ENCODE data around the gene CHRM5. TPM values are rescaled to one million over a fixed set of nuclear protein-coding genes. Genes with fewer than 3 reads are reported as not detected.
A peak's percentile ranks its signal among the peaks of the same experiment; 100 is the strongest.

CHRM5 gene
- total and polyA plus RNA-seq, 2 experiments from 2014 or later, result not detected

DNA sequence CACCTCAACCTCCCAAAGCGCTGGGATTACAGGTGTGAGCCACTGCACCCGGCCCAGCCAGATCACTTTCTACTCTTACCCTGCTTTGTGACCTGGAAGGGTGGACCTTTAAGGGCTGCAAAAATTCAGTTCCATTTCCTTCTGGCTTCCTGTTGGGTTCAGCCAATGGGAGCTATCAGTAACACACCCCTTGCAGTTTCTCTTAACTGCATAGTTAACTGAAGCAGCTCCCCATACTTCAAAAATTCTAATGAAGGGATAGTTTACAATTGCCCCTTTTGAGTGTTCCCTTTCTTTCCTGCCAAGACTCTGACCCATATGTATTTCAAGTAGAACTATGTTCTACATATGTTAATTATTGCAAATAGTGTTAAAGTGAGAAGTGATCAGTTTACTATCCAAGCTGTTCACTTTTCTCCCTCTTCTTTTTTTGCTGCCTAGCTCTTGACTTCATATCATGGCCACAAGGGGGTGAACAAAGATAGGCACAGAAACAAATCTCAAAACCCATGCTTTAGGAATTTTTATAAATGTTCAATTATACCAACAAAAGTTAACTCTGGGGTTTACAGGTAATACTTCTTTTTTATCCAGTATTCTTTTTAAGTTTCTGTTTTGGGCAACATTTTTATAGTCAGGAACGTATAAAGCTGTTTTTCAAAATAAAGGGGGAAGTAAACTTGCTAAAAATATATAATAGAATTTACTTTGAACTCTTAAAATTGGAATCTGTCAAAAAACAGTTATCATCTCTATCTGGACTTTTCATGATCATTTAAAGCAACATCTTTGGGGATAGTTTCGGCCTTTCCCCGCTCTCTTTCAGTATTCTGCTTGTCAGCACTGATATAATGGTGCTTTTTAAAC lies 141.7 kb downstream of the CHRM5 start:
- H3K4me2 ChIP-seq, result no peak overlapping the region
- H3K27ac ChIP-seq, result no peak overlapping the region
- H3K36me3 ChIP-seq (replicated peaks; ENCODE audit: insufficient read depth, low read depth), result no peaks in the 10 kb centered on the region
- no peak overlapping the region for H3K4me3 ChIP-seq
- H3K27me3 ChIP-seq, result no peaks in the 10 kb centered on the region
- WGBS (ENCODE audit: low lambda C conversion rate, missing lambda C conversion rate), result 59% methylated on average over 5 of the region's 5 CpGs
- no peak for TF ChIP-seq EZH2 (IDR thresholded peaks at IDR 0.05; ENCODE audit: borderline replicate concordance)
- TF ChIP-seq, protein P1, sequence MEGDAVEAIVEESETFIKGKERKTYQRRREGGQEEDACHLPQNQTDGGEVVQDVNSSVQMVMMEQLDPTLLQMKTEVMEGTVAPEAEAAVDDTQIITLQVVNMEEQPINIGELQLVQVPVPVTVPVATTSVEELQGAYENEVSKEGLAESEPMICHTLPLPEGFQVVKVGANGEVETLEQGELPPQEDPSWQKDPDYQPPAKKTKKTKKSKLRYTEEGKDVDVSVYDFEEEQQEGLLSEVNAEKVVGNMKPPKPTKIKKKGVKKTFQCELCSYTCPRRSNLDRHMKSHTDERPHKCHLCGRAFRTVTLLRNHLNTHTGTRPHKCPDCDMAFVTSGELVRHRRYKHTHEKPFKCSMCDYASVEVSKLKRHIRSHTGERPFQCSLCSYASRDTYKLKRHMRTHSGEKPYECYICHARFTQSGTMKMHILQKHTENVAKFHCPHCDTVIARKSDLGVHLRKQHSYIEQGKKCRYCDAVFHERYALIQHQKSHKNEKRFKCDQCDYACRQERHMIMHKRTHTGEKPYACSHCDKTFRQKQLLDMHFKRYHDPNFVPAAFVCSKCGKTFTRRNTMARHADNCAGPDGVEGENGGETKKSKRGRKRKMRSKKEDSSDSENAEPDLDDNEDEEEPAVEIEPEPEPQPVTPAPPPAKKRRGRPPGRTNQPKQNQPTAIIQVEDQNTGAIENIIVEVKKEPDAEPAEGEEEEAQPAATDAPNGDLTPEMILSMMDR (IDR thresholded peaks at IDR 0.05; ENCODE audit: poor library complexity), result peak; percentile 67
- H3K9me3 ChIP-seq (ENCODE audit: low read depth), result no peaks in the 10 kb centered on the region
- no peak overlapping the region for H2AFZ ChIP-seq
- H3K4me1 ChIP-seq (ENCODE audit: insufficient read depth), result no peaks in the 10 kb centered on the region
- peak; percentile 38 for DNase-seq (ENCODE audit: low spot score)
- no peaks in the 10 kb centered on the region for H3K9me2 ChIP-seq (replicated peaks; ENCODE audit: insufficient read depth)
- H3K79me2 ChIP-seq, result no peaks in the 10 kb centered on the region
- no peaks in the 10 kb centered on the region for H4K20me1 ChIP-seq (ENCODE audit: insufficient read depth, poor library complexity, severe bottlenecking)

DNA sequence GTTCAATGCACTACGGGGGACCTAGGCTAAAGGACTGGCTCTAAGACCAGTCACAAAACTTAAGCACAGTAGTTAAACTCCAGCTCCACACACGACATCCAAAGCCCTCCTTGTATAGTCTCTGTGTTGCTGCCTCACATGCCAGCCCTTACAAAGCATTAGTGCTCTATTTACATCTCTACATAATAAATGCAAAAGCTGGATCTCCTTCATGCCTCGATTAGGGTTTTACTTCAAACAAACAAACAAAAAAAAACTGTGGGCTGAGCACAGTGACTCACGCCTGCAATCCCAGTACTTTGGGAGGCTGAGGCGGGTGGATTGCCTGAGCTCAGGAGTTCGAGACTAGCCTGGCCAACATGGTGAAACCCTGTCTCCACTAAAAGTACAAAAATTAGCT lies 143.2 kb downstream of the CHRM5 start:
- TF ChIP-seq, protein P1 (IDR thresholded peaks at IDR 0.05; ENCODE audit: poor library complexity), result no peak
- no peak for TF ChIP-seq EZH2phosphoT487 (IDR thresholded peaks at IDR 0.05; ENCODE audit: low read depth, severe bottlenecking, unreplicated experiment)
- TF ChIP-seq EZH2 (IDR thresholded peaks at IDR 0.05; ENCODE audit: borderline replicate concordance), result no peak
- no peaks in the 10 kb centered on the region for H3K27me3 ChIP-seq
- H3K4me2 ChIP-seq, result no peak overlapping the region
- no peak overlapping the region for H3K27ac ChIP-seq
- no peaks in the 10 kb centered on the region for H3K4me1 ChIP-seq (ENCODE audit: insufficient read depth)
- no peaks in the 10 kb centered on the region for H3K79me2 ChIP-seq
- no peak overlapping the region for H3K4me3 ChIP-seq
- no peaks in the 10 kb centered on the region for H3K9me2 ChIP-seq (replicated peaks; ENCODE audit: insufficient read depth)
- no peaks in the 10 kb centered on the region for H4K20me1 ChIP-seq (ENCODE audit: insufficient read depth, poor library complexity, severe bottlenecking)
- no peaks in the 10 kb centered on the region for H3K9me3 ChIP-seq (ENCODE audit: low read depth)
- WGBS (ENCODE audit: low lambda C conversion rate, missing lambda C conversion rate), result 78% methylated on average over 6 of the region's 6 CpGs
- no peaks in the 10 kb centered on the region for H3K36me3 ChIP-seq (replicated peaks; ENCODE audit: insufficient read depth, low read depth)
- DNase-seq (ENCODE audit: low spot score), result no peak
- H2AFZ ChIP-seq, result no peak overlapping the region

DNA sequence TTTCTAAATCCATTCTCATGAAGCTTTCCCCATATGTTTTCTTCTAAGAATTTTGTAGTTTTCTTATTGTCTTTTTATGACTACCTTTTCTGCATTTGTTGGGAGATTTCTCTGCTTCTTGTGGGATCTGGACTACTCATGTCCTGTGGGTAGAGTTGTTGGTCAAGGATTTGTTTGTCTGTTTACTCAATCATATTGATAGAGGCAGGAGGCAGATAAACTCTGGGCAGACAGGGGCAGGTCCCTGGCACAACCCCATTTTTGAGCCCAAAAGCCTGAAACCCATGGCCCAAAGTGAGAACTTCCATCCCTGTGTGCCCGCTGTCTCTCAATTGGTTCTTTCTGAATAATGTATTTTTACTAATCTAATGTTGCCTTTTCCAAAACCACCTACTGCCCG lies 145.9 kb downstream of the CHRM5 start:
- H3K4me3 ChIP-seq, result no peak overlapping the region
- TF ChIP-seq EZH2phosphoT487 (IDR thresholded peaks at IDR 0.05; ENCODE audit: low read depth, severe bottlenecking, unreplicated experiment) (no peak), EZH2 (IDR thresholded peaks at IDR 0.05; ENCODE audit: borderline replicate concordance) (no peak)
- TF ChIP-seq, protein P1 (IDR thresholded peaks at IDR 0.05; ENCODE audit: poor library complexity), result no peak
- no peaks in the 10 kb centered on the region for H3K9me3 ChIP-seq (ENCODE audit: low read depth)
- DNase-seq (ENCODE audit: low spot score), result no peak
- no peaks in the 10 kb centered on the region for H4K20me1 ChIP-seq (ENCODE audit: insufficient read depth, poor library complexity, severe bottlenecking)
- no peaks in the 10 kb centered on the region for H3K27me3 ChIP-seq
- no peaks in the 10 kb centered on the region for H3K79me2 ChIP-seq
- H3K36me3 ChIP-seq (replicated peaks; ENCODE audit: insufficient read depth, low read depth), result no peaks in the 10 kb centered on the region
- H3K27ac ChIP-seq, result no peak overlapping the region
- no peak overlapping the region for H3K4me2 ChIP-seq
- H2AFZ ChIP-seq, result no peak overlapping the region
- H3K4me1 ChIP-seq (ENCODE audit: insufficient read depth), result no peaks in the 10 kb centered on the region
- no peaks in the 10 kb centered on the region for H3K9me2 ChIP-seq (replicated peaks; ENCODE audit: insufficient read depth)
- 48% methylated on average over 2 of the region's 2 CpGs for WGBS (ENCODE audit: low lambda C conversion rate, missing lambda C conversion rate)
